ENCODE data around the gene SGTA. TPM values are rescaled to one million over a fixed set of nuclear protein-coding genes. Genes with fewer than 3 reads are reported as not detected.

Gene SGTA
- total and polyA plus RNA-seq, 7 donors: 63.4 to 186 (median 99.1) TPM

- intact Hi-C loops (cut with DNase I): no loop called here
- 86 to 93% (median 91%) methylated on average over 16 of the region's 16 CpGs for WGBS, 3 donors
- no peaks in the 10 kb centered on the region for H3K27me3 ChIP-seq (ENCODE audit: insufficient read depth in 3 of 3, low read length in 2 of 3)
- ATAC-seq: no peak
- no peaks in the 10 kb centered on the region for H3K4me1 ChIP-seq
- peaks cover 7 to 90% of the 10 kb centered on the region in 2 donors for H3K36me3 ChIP-seq (ENCODE audit: insufficient read depth in 1 of 2, low read depth in 1 of 2)
- H3K9me3 ChIP-seq: no peaks in the 10 kb centered on the region
- no peak for TF ChIP-seq CTCF (IDR thresholded peaks at IDR 0.05)
- DNase-seq: no peak
- H3K4me3 ChIP-seq: no peak overlapping the region
- H3K27ac ChIP-seq: no peak overlapping the region
These were observed 21.8 kb downstream of the SGTA start for GRCh38 chr19:2761309-2761677.

GRCh38 chr19:2759965-2760364 is 23.1 kb downstream of the SGTA start:
- 93 to 96% (median 95%) methylated on average over 7 of the region's 7 CpGs for WGBS, 3 donors
- Histone ChIP-seq H3K27ac (no peak overlapping the region), H3K9me3 (no peaks in the 10 kb centered on the region), H3K4me3 (no peak overlapping the region), H3K4me1 (no peaks in the 10 kb centered on the region), H3K36me3 (ENCODE audit: insufficient read depth in 1 of 2, low read depth in 1 of 2) (peaks cover 2 to 90% of the 10 kb centered on the region in 2 donors), H3K27me3 (ENCODE audit: insufficient read depth in 3 of 3, low read length in 2 of 3) (no peaks in the 10 kb centered on the region)
- DNase-seq: no peak
- intact Hi-C loops (cut with DNase I): no loop called here
- no peak for ATAC-seq
- TF ChIP-seq CTCF (IDR thresholded peaks at IDR 0.05): no peak

- H3K36me3 ChIP-seq (ENCODE audit: insufficient read depth in 1 of 2, low read depth in 1 of 2): peaks cover 0 to 90% of the 10 kb centered on the region in 2 donors
- H3K4me3 ChIP-seq: no peak overlapping the region
- ATAC-seq: no peak
- WGBS, 3 donors: 94 to 97% (median 96%) methylated on average over 17 of the region's 17 CpGs
- no peaks in the 10 kb centered on the region for H3K4me1 ChIP-seq
- H3K27me3 ChIP-seq (ENCODE audit: insufficient read depth in 3 of 3, low read length in 2 of 3): no peaks in the 10 kb centered on the region
- no peak for TF ChIP-seq CTCF (IDR thresholded peaks at IDR 0.05)
- no peak for DNase-seq
- intact Hi-C loops (cut with DNase I): no loop called here
- H3K9me3 ChIP-seq: no peaks in the 10 kb centered on the region
- no peak overlapping the region for H3K27ac ChIP-seq
These were observed 23.7 kb downstream of the SGTA start for GRCh38 chr19:2759362-2759761.

GRCh38 chr19:2758601-2759313 is 24.3 kb downstream of the SGTA start:
- H3K36me3 ChIP-seq (ENCODE audit: insufficient read depth in 1 of 2, low read depth in 1 of 2): peaks cover 0 to 90% of the 10 kb centered on the region in 2 donors
- H3K27me3 ChIP-seq (ENCODE audit: insufficient read depth in 3 of 3, low read length in 2 of 3): no peaks in the 10 kb centered on the region
- no peak overlapping the region for H3K27ac ChIP-seq
- H3K4me1 ChIP-seq: no peaks in the 10 kb centered on the region
- no peak for TF ChIP-seq CTCF (IDR thresholded peaks at IDR 0.05)
- no peaks in the 10 kb centered on the region for H3K9me3 ChIP-seq
- DNase-seq (no peak), ATAC-seq (no peak)
- H3K4me3 ChIP-seq: no peak overlapping the region
- intact Hi-C loops (cut with DNase I): no loop called here
- 91 to 92% (median 92%) methylated on average over 17 of the region's 17 CpGs for WGBS, 3 donors

Data from psoas muscle (tissue), 8 donors.